ENCODE results near the gene CEBPZ.

DNA sequence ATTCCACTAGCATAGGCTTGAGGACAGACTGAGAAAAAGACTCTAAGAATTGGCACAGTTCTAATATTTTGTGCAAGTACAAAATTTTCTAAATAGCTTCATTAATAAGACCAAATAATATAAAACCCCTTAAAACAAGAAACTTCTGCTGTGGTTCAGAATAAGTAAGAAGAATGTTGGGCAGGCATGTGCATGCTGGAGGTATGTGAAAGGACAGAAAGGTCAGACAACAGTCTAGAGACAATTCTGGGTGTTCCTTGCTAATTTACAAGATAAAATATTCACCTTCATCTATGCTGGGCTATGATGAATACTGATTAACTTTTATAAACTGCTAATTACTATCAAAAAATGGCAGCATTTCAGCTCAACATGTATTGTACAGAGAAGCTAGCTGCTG, 20.2 kb downstream of the CEBPZ start:
- TF ChIP-seq POLR2A (IDR thresholded peaks at IDR 0.05; ENCODE audit: low read depth, low read length) (no peak), TAF1 (IDR thresholded peaks at IDR 0.05; ENCODE audit: borderline replicate concordance, low read depth, low read length) (no peak), POLR2AphosphoS5 (IDR thresholded peaks at IDR 0.05; ENCODE audit: low read depth, low read length) (no peak)

Measured in GM12892 (cell line).